B cell (primary cell): Measurements from ENCODE around the gene RSPO4. TPM values are rescaled to one million over a fixed set of nuclear protein-coding genes. Genes with fewer than 3 reads are reported as not detected.

Experiments used
- ATAC-seq: fragments of 200-7000 bp; cut with Tn5 transposase; one replicate; pipeline ENCODE4 v1.10.0; 2021; ENCODE audit warnings: low read depth, mild to moderate bottlenecking, moderate number of reproducible peaks, moderate library complexity
- CTCF ChIA-PET: fragments of 350-600 bp; sonication (Branson Sonifier 250); formaldehyde crosslinking; loops from one replicate; lab custom pipeline; 2021; ENCODE audit warnings: antibody characterized with exemption, inconsistent platforms; lab: Charles Lee
- POLR2A ChIA-PET: fragments of 350-600 bp; sonication (Branson Sonifier 250); formaldehyde crosslinking; loops from one replicate; lab custom pipeline; 2021; ENCODE audit warnings: antibody characterized with exemption; lab: Charles Lee
- DNase-seq: peaks from one replicate; pipeline ENCODE4 v3.0.0; 2013
- H2AFZ ChIP-seq: 2 replicates; pipeline ENCODE4 v1.6.1; 2012; ENCODE audit warnings: mild to moderate bottlenecking, low read depth, low read length; ENCODE audit not compliant: insufficient read depth, poor library complexity, severe bottlenecking
- H3K27ac ChIP-seq, 2 donors: 1 replicate in 1 of 2; 2 replicates in 1 of 2; pipeline ENCODE4 v1.5.1; 2012 to 2013; ENCODE audit warnings: low read length in 2 of 2, mild to moderate bottlenecking in 2 of 2, moderate library complexity in 1 of 2
- H3K27me3 ChIP-seq, 4 experiments: fragments of 200-600 bp in 1 of 4; sonication (generic) in 1 of 4; replicated peaks in 1 of 4; 1 replicate in 2 of 4; 2 replicates in 2 of 4; pipeline versions ENCODE4 v1.6.1 to v1.7.0; 2013 to 2016; ENCODE audit warnings: low read length in 3 of 4, mild to moderate bottlenecking in 2 of 4, mixed read lengths in 1 of 4, moderate library complexity in 1 of 4; ENCODE audit not compliant: insufficient read depth in 4 of 4, control insufficient read depth in 3 of 4; ENCODE audit errors: control extremely low read depth in 1 of 4
- H3K36me3 ChIP-seq, 2 experiments: replicated peaks in 1 of 2; 1 replicate in 1 of 2; 2 replicates in 1 of 2; pipeline versions ENCODE4 v1.6.1 to v1.7.1; 2013; ENCODE audit warnings: low read length in 1 of 2; ENCODE audit not compliant: insufficient read depth in 2 of 2, control insufficient read depth in 1 of 2; ENCODE audit errors: control extremely low read depth in 1 of 2, extremely low read depth in 1 of 2
- H3K4me1 ChIP-seq, 2 donors: fragments of 200-600 bp in 1 of 2; sonication (generic) in 1 of 2; 1 replicate in 1 of 2; 2 replicates in 1 of 2; pipeline versions ENCODE4 v1.5.1 to v1.6.1; 2013 to 2017; ENCODE audit warnings: low read length in 2 of 2; ENCODE audit not compliant: control insufficient read depth in 2 of 2, insufficient read depth in 2 of 2
- H3K4me2 ChIP-seq: replicated peaks from 2 replicates; pipeline ENCODE3; 2012; ENCODE audit warnings: mild to moderate bottlenecking, low read depth, low read length; ENCODE audit not compliant: poor library complexity, severe bottlenecking
- H3K4me3 ChIP-seq, 5 experiments: fragments of 200-600 bp in 1 of 5; sonication (generic) in 1 of 5; 1 replicate in 3 of 5; 2 replicates in 2 of 5; pipeline versions ENCODE4 v1.5.1 to v1.7.0; 2011 to 2016; ENCODE audit warnings: low read length in 4 of 5, mild to moderate bottlenecking in 4 of 5, low read depth in 2 of 5, control low read depth in 1 of 5, moderate library complexity in 1 of 5; ENCODE audit not compliant: insufficient read depth in 1 of 5; ENCODE audit errors: control extremely low read depth in 1 of 5, extremely low read depth in 1 of 5
- H3K79me2 ChIP-seq: fragments of 200-600 bp; sonication (generic); one replicate; pipeline ENCODE4 v1.6.0; 2016; ENCODE audit warnings: low read length; ENCODE audit not compliant: control insufficient read depth, insufficient read depth
- H3K9ac ChIP-seq: fragments of 200-600 bp; sonication (generic); 2 replicates; pipeline ENCODE4 v1.6.1; 2017; ENCODE audit warnings: mild to moderate bottlenecking, low read length, moderate library complexity
- H3K9me3 ChIP-seq, 3 donors: one replicate each; pipeline versions ENCODE4 v1.6.1 to v1.7.1; 2013; ENCODE audit warnings: low read length in 2 of 3; ENCODE audit not compliant: control insufficient read depth in 2 of 3, insufficient read depth in 1 of 3; ENCODE audit errors: control extremely low read depth in 1 of 3
- H4K20me1 ChIP-seq: 2 replicates; pipeline ENCODE4 v1.6.0; 2012; ENCODE audit warnings: mild to moderate bottlenecking, low read length; ENCODE audit not compliant: insufficient read depth, control insufficient read depth, poor library complexity, severe bottlenecking
- H3K27ac Mint-ChIP-seq: one replicate; pipeline ENCODE4 v1.8.0; 2021; ENCODE audit warnings: mixed read lengths
- H3K27me3 Mint-ChIP-seq: one replicate; pipeline ENCODE4 v1.8.0; 2021; ENCODE audit warnings: mixed read lengths
- H3K4me1 Mint-ChIP-seq: one replicate; pipeline ENCODE4 v1.8.0; 2021; ENCODE audit warnings: mixed read lengths
- H3K4me3 Mint-ChIP-seq: one replicate; pipeline ENCODE4 v1.8.0; 2021; ENCODE audit warnings: mixed read lengths
- H3K9me3 Mint-ChIP-seq: one replicate; pipeline ENCODE4 v1.8.0; 2022; ENCODE audit warnings: mixed read lengths; ENCODE audit not compliant: insufficient read depth
- EZH2 ChIP-seq: IDR thresholded peaks from 2 replicates; pipeline ENCODE4 v1.6.1; 2012; ENCODE audit warnings: borderline replicate concordance, low read depth, mild to moderate bottlenecking, moderate library complexity, low read length; ENCODE audit not compliant: insufficient read depth, poor library complexity, severe bottlenecking
- WGBS: methylation state at CpG from one replicate; pipeline ENCODE4 v1.1.5; 2013; ENCODE audit warnings: missing lambda C conversion rate; ENCODE audit not compliant: insufficient coverage; 5-methylcytosine and 5-hydroxymethylcytosine counted together
- intact Hi-C: fragments of 100-400 bp; cut with micrococcal nuclease; formaldehyde crosslinking; loops from one replicate; pipeline ENCODE4 v1.10.0; 2022
- polyA plus RNA-seq: library from polyadenylated mRNA; depleted of rRNA; stranded (reverse); fragments of >200 nt; gene quantifications from 2 replicates; pipeline ENCODE4 v1.2.3, GENCODE V29; 2012
- total RNA-seq, 2 donors: library from RNA; stranded (reverse); fragments of 120-200 nt in 1 of 2; gene quantifications; 1 replicate in 1 of 2; 2 replicates in 1 of 2; pipeline versions ENCODE4 v1.2.3 to v1.2.4, GENCODE V29; 2013 to 2022
- TF ChIP-seq, protein P1 (sequence below): fragments of 200-600 bp; IDR thresholded peaks from one replicate; pipeline ENCODE4 v1.8.0; 2022; ENCODE audit warnings: antibody characterized with exemption, mild to moderate bottlenecking

RSPO4 gene
- total and polyA plus RNA-seq, 2 donors (not counting 1 experiment from before 2014, with no cell fraction given): 0.04 to 0.37 TPM

DNA sequence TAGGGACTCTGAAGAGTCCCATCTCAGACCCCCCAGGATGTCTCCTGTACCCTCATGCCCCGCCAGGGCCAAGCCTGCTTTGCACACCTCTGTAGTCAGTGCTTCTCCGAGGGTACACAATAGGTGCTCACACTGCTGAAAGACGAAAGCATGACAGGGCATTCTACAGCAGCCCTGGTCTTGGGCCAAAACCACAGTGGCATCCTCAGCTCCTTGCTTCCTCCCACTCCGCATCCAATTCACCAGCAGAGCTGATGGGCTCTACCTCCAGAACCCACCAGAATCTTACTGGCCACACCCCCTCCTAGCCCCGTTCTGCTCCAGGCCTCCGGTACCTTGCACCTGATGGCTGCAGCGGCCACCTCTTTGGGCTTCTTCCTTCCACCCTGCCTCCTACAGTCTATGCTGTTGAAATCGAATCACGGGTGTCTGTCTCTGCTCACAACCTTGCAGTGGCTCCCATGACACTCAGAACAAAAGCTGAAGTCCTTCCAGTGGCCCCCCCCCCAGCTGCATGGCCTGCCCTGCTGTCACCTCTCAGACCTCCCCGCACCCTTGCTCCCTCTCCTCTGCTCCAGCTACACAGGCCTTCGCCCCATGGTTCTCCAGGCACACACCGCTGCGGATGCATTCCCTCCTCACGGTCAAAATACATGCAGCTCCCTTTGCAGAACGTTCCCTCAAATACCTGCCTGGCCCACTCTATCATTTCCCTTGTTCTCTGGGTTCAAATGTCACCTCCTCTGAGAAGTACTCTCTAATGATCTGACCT lies 87.2 kb downstream of the RSPO4 start:
- CTCF ChIA-PET: interaction anchor here (0.7 kb wide), 1 partner anchor 44 kb away, joined by 3 read pairs; no protein-coding TSS in a partner anchor
- 59% methylated on average over 15 of the region's 15 CpGs for WGBS
- Histone ChIP-seq H3K9ac (no peak overlapping the region), H3K27me3 (peaks cover 0 to 11% (median 0%) of the 10 kb centered on the region in 4 experiments), H3K4me3 (no peak overlapping the region), H3K4me2 (no peak overlapping the region), H2AFZ (no peak overlapping the region), H3K36me3 (no peaks in the 10 kb centered on the region), H3K9me3 (no peaks in the 10 kb centered on the region), H3K4me1 (no peaks in the 10 kb centered on the region), H3K27ac (no peak overlapping the region), H4K20me1 (no peaks in the 10 kb centered on the region), H3K79me2 (no peaks in the 10 kb centered on the region)
- ATAC-seq (no peak), DNase-seq (no peak)
- H3K27ac Mint-ChIP-seq: no peak overlapping the region
- TF ChIP-seq, protein P1, sequence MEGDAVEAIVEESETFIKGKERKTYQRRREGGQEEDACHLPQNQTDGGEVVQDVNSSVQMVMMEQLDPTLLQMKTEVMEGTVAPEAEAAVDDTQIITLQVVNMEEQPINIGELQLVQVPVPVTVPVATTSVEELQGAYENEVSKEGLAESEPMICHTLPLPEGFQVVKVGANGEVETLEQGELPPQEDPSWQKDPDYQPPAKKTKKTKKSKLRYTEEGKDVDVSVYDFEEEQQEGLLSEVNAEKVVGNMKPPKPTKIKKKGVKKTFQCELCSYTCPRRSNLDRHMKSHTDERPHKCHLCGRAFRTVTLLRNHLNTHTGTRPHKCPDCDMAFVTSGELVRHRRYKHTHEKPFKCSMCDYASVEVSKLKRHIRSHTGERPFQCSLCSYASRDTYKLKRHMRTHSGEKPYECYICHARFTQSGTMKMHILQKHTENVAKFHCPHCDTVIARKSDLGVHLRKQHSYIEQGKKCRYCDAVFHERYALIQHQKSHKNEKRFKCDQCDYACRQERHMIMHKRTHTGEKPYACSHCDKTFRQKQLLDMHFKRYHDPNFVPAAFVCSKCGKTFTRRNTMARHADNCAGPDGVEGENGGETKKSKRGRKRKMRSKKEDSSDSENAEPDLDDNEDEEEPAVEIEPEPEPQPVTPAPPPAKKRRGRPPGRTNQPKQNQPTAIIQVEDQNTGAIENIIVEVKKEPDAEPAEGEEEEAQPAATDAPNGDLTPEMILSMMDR: no peak
- no peak for TF ChIP-seq EZH2
- no peak overlapping the region for H3K4me3 Mint-ChIP-seq
- POLR2A ChIA-PET: no interaction called here
- intact Hi-C loops: no loop called here
- no peaks in the 10 kb centered on the region for H3K4me1 Mint-ChIP-seq
- H3K9me3 Mint-ChIP-seq: no peaks in the 10 kb centered on the region
- peaks cover 36% of the 10 kb centered on the region for H3K27me3 Mint-ChIP-seq

GRCh38 chr20:913306-913849 lies 88.7 kb downstream of the RSPO4 start:
- DNase-seq (no peak), ATAC-seq (no peak)
- Histone ChIP-seq H3K9ac (no peak overlapping the region), H3K4me1 (no peaks in the 10 kb centered on the region), H3K27ac (no peak overlapping the region), H3K4me3 (no peak overlapping the region), H3K27me3 (peaks cover 0 to 11% (median 0%) of the 10 kb centered on the region in 4 experiments), H2AFZ (no peak overlapping the region), H3K79me2 (no peaks in the 10 kb centered on the region), H3K9me3 (no peaks in the 10 kb centered on the region), H3K36me3 (no peaks in the 10 kb centered on the region), H4K20me1 (no peaks in the 10 kb centered on the region), H3K4me2 (no peak overlapping the region)
- Mint-ChIP-seq H3K27me3 (peaks cover 36% of the 10 kb centered on the region), H3K9me3 (no peaks in the 10 kb centered on the region), H3K4me1 (no peaks in the 10 kb centered on the region), H3K4me3 (no peak overlapping the region), H3K27ac (no peak overlapping the region)
- CTCF ChIA-PET: interaction anchor here (1.1 kb wide), 1 partner anchor 97 kb away, joined by 3 read pairs; no protein-coding TSS in a partner anchor
- intact Hi-C loops: no loop called here
- no peak for TF ChIP-seq EZH2
- TF ChIP-seq, protein P1: no peak
- WGBS: 87% methylated on average over 5 of the region's 5 CpGs
- POLR2A ChIA-PET: no interaction called here
